Measurements from ENCODE around the gene TFEB. TPM values are rescaled to one million over a fixed set of nuclear protein-coding genes. Genes with fewer than 3 reads are reported as not detected.
A peak's percentile ranks its signal among the peaks of the same experiment; 100 is the strongest.

The TFEB gene
- total RNA-seq, 2 experiments from 2014 or later, result 11.7 to 13.4 TPM

GRCh38 chr6:41685641-41686380 is 49.6 kb downstream of the TFEB start:
- Mint-ChIP-seq H3K9me3 (no peaks in the 10 kb centered on the region), H3K36me3 (peaks cover 2% of the 10 kb centered on the region), H3K4me1 (ENCODE audit: low read depth) (peaks cover 12% of the 10 kb centered on the region), H3K27me3 (no peaks in the 10 kb centered on the region), H3K4me3 (no peak overlapping the region), H3K27ac (no peak overlapping the region)
- DNase-seq, result no peak
- ChIA-PET CTCF (interaction anchor here (0.7 to 3.8 kb wide), 6 partner anchors 8 to 317 kb away, joined by 3 to 90 read pairs (median 16); no protein-coding TSS in a partner anchor), POLR2A (no interaction called here)
- intact Hi-C loops (cut with micrococcal nuclease), result no loop called here

GRCh38 chr6:41684311-41685180 is 50.9 kb downstream of the TFEB start:
- H3K27ac Mint-ChIP-seq, result no peak overlapping the region
- no peak overlapping the region for H3K4me3 Mint-ChIP-seq
- no peaks in the 10 kb centered on the region for H3K9me3 Mint-ChIP-seq
- no peaks in the 10 kb centered on the region for H3K27me3 Mint-ChIP-seq
- peaks cover 2% of the 10 kb centered on the region for H3K36me3 Mint-ChIP-seq
- intact Hi-C loops (cut with micrococcal nuclease), result loop anchor here (5.0 kb wide), 2 partner anchors 257 to 377 kb away; no protein-coding TSS in a partner anchor
- no peak for DNase-seq
- CTCF ChIA-PET, result interaction anchor here (1.0 to 3.8 kb wide), 19 partner anchors 9 to 346 kb away, joined by 3 to 90 read pairs (median 5); partner anchors contain the start of gene TFEB
- POLR2A ChIA-PET, result no interaction called here
- H3K4me1 Mint-ChIP-seq (ENCODE audit: low read depth), result peaks cover 12% of the 10 kb centered on the region

DNA sequence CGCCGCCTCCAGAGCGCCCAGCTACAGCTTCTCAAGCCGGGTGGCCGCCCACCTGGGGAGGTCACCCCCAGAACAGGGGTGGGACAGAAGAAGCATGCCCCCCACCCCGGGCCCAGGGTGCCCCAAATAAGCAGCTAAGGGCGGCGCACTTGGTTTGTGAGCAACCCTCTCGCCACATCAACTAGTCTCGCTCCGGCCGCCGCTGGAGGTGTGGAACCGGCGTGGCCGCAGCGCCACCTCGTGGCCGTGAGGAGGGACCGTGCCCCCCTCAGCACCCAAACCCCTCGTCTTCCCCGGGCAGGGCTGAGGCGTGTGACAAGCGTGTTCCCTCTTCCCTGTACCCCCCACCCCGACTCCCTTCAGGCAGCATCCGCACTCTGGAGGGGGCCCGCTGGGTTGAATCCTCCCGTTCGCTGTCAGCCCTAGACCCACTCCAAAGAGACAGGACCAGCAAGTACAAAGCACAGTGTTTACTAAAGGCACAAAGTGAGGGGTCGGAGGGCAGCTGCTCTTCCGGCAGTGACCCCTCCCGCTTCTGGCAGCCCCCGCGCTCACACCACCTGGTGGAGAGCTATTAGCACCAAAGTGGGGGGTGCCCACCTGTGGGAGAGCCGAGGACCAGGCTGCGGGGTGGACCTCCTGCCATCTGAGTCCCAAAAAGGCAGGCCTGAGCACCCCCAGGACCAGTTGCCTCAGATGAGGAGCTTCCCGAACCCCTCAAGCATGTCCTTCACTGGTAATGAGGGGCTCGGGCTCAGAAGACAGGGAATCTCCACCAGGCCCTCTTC is 51.7 kb downstream of the TFEB start:
- intact Hi-C loops (cut with micrococcal nuclease), result loop anchor here (1.0 to 5.0 kb wide), 4 partner anchors 80 to 376 kb away; no protein-coding TSS in a partner anchor

GRCh38 chr6:41683273-41683522 is 52.2 kb downstream of the TFEB start:
- Mint-ChIP-seq H3K9me3 (no peaks in the 10 kb centered on the region), H3K4me1 (ENCODE audit: low read depth) (peaks cover 10% of the 10 kb centered on the region), H3K36me3 (no peaks in the 10 kb centered on the region), H3K4me3 (peak overlapping the region; percentile 70), H3K27ac (peak overlapping the region; percentile 75), H3K27me3 (no peaks in the 10 kb centered on the region)
- no peak for DNase-seq
- POLR2A ChIA-PET, result no interaction called here
- intact Hi-C loops (cut with micrococcal nuclease), result loop anchor here (1.0 to 5.0 kb wide), 4 partner anchors 80 to 376 kb away; no protein-coding TSS in a partner anchor
- CTCF ChIA-PET, result interaction anchor here (0.6 to 3.8 kb wide), 39 partner anchors 8 to 360 kb away, joined by 3 to 90 read pairs (median 4); partner anchors contain the start of gene TFEB

More for the DNA sequence above, 51.7 kb downstream of the TFEB start:
- Mint-ChIP-seq H3K9me3 (no peaks in the 10 kb centered on the region), H3K36me3 (no peaks in the 10 kb centered on the region), H3K4me1 (ENCODE audit: low read depth) (peaks cover 10% of the 10 kb centered on the region), H3K27me3 (no peaks in the 10 kb centered on the region), H3K4me3 (peak overlapping the region; percentile 70), H3K27ac (peak overlapping the region; percentile 75)
- ChIA-PET CTCF (interaction anchor here (0.6 to 3.8 kb wide), 41 partner anchors 9 to 359 kb away, joined by 3 to 90 read pairs (median 4); partner anchors contain the start of gene TFEB), POLR2A (no interaction called here)
- DNase-seq, result peak; percentile 84

GRCh38 chr6:41682497-41683272 is 52.7 kb downstream of the TFEB start:
- no peaks in the 10 kb centered on the region for H3K9me3 Mint-ChIP-seq
- peak overlapping the region; percentile 75 for H3K27ac Mint-ChIP-seq
- H3K4me1 Mint-ChIP-seq (ENCODE audit: low read depth), result peaks cover 10% of the 10 kb centered on the region
- peak; percentile 18 for DNase-seq
- POLR2A ChIA-PET, result no interaction called here
- H3K36me3 Mint-ChIP-seq, result no peaks in the 10 kb centered on the region
- peak overlapping the region; percentile 70 for H3K4me3 Mint-ChIP-seq
- CTCF ChIA-PET, result interaction anchor here (0.6 to 4.8 kb wide), 43 partner anchors 7 to 360 kb away, joined by 3 to 90 read pairs (median 4); partner anchors contain the start of gene TFEB
- H3K27me3 Mint-ChIP-seq, result no peaks in the 10 kb centered on the region
- intact Hi-C loops (cut with micrococcal nuclease), result loop anchor here (1.0 to 5.0 kb wide), 5 partner anchors 79 to 375 kb away; no protein-coding TSS in a partner anchor

- intact Hi-C loops (cut with micrococcal nuclease), result loop anchor here (1.0 to 5.0 kb wide), 3 partner anchors 255 to 375 kb away; no protein-coding TSS in a partner anchor
- H3K27me3 Mint-ChIP-seq, result no peaks in the 10 kb centered on the region
- H3K4me3 Mint-ChIP-seq, result peak overlapping the region; percentile 12
- peak; percentile 85 for DNase-seq
- CTCF ChIA-PET, result interaction anchor here (0.6 to 4.8 kb wide), 10 partner anchors 8 to 314 kb away, joined by 3 to 44 read pairs (median 4); no protein-coding TSS in a partner anchor
- H3K9me3 Mint-ChIP-seq, result no peaks in the 10 kb centered on the region
- POLR2A ChIA-PET, result no interaction called here
- no peak overlapping the region for H3K27ac Mint-ChIP-seq
- no peaks in the 10 kb centered on the region for H3K36me3 Mint-ChIP-seq
- peaks cover 10% of the 10 kb centered on the region for H3K4me1 Mint-ChIP-seq (ENCODE audit: low read depth)
Observed at GRCh38 chr6:41682056-41682477, 53.3 kb downstream of the TFEB start.

- CTCF ChIA-PET, result interaction anchor here (0.6 to 4.8 kb wide), 8 partner anchors 9 to 312 kb away, joined by 3 to 44 read pairs (median 4); no protein-coding TSS in a partner anchor
- H3K27ac Mint-ChIP-seq, result no peak overlapping the region
- DNase-seq, result no peak
- POLR2A ChIA-PET, result interaction anchor here (1.2 kb wide), 1 partner anchor 74 kb away, joined by 3 read pairs; no protein-coding TSS in a partner anchor
- peaks cover 1% of the 10 kb centered on the region for H3K27me3 Mint-ChIP-seq
- intact Hi-C loops (cut with micrococcal nuclease), result loop anchor here (5.0 kb wide), 2 partner anchors 253 to 373 kb away; no protein-coding TSS in a partner anchor
- H3K4me1 Mint-ChIP-seq (ENCODE audit: low read depth), result peaks cover 10% of the 10 kb centered on the region
- H3K4me3 Mint-ChIP-seq, result no peak overlapping the region
- H3K9me3 Mint-ChIP-seq, result no peaks in the 10 kb centered on the region
- no peaks in the 10 kb centered on the region for H3K36me3 Mint-ChIP-seq
Observed at GRCh38 chr6:41680182-41680965, 55.0 kb downstream of the TFEB start.

- CTCF ChIA-PET, result interaction anchor here (1.9 to 4.8 kb wide), 2 partner anchors 9 to 77 kb away, joined by 4 to 44 read pairs; no protein-coding TSS in a partner anchor
- Mint-ChIP-seq H3K4me3 (no peak overlapping the region), H3K9me3 (no peaks in the 10 kb centered on the region), H3K4me1 (ENCODE audit: low read depth) (peaks cover 10% of the 10 kb centered on the region), H3K27ac (no peak overlapping the region), H3K27me3 (peaks cover 1% of the 10 kb centered on the region), H3K36me3 (no peaks in the 10 kb centered on the region)
- intact Hi-C loops (cut with micrococcal nuclease), result loop anchor here (5.0 kb wide), 2 partner anchors 252 to 372 kb away; no protein-coding TSS in a partner anchor
- POLR2A ChIA-PET, result no interaction called here
- DNase-seq, result no peak
Observed at GRCh38 chr6:41679696-41680095, 55.7 kb downstream of the TFEB start.

DNA sequence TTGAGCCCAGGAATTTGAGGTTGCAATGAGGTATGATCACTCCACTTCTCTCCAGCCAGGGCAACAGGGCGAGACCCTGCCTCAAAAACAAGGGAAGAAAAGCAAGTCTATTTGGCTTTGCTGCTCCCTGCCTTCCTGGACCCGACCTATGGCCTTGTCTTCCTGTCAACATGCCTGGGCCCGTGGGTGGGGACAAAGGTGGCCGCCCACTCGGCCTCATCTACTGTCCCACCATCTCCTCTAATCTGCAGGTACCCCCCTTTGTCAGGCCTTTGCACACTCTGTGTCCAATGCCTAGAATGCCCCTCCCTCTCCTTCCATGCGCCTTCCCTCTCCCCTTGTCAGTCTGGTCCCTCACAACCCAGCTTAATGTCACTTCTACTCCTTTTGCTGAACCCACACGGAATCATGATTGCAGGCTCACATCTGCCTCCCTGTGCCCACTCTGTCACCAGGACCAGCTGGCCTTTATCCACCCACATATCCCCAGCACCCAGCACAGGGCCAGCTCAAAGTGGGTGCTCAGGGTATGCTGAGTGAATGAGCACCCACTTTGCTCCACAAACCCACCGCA is 56.8 kb downstream of the TFEB start:
- CTCF ChIA-PET, result interaction anchor here (1.9 to 4.8 kb wide), 2 partner anchors 10 to 76 kb away, joined by 4 to 44 read pairs; no protein-coding TSS in a partner anchor
- no peaks in the 10 kb centered on the region for H3K9me3 Mint-ChIP-seq
- H3K36me3 Mint-ChIP-seq, result no peaks in the 10 kb centered on the region
- DNase-seq, result no peak
- H3K4me1 Mint-ChIP-seq (ENCODE audit: low read depth), result peaks cover 8% of the 10 kb centered on the region
- POLR2A ChIA-PET, result no interaction called here
- H3K4me3 Mint-ChIP-seq, result no peak overlapping the region
- intact Hi-C loops (cut with micrococcal nuclease), result no loop called here
- no peak overlapping the region for H3K27ac Mint-ChIP-seq
- H3K27me3 Mint-ChIP-seq, result peaks cover 1% of the 10 kb centered on the region
